SU-DHL-6 (cell line): ENCODE results near the gene ATP5PO.

Source experiments
- CTCF ChIP-seq: fragments of 200-600 bp; sonication (generic); IDR thresholded peaks from one replicate; pipeline ENCODE4 v1.5.1; 2017; ENCODE audit warnings: antibody characterized with exemption, mild to moderate bottlenecking, low read length, moderate library complexity; ENCODE audit not compliant: insufficient read depth, poor library complexity, severe bottlenecking
- EZH2phosphoT487 ChIP-seq: fragments of 200-600 bp; sonication (generic), shearing (Covaris generic); conservative IDR thresholded peaks from 2 replicates; pipeline ENCODE4 v1.6.1; 2018; ENCODE audit warnings: mild to moderate bottlenecking, antibody characterized with exemption, low read length, moderate library complexity, mixed read lengths

GRCh38 chr21:33860332-33860879 lies 55.2 kb downstream of the ATP5PO start:
- TF ChIP-seq CTCF (no peak), EZH2phosphoT487 (no peak)
